Keratinocyte (primary cell): Measurements from ENCODE around the gene GTF2H4.

Source experiments
- CTCF ChIP-seq, 3 experiments: IDR thresholded peaks in 1 of 3; conservative IDR thresholded peaks in 1 of 3; optimal IDR thresholded peaks in 1 of 3; 2 replicates in 2 of 3; 3 replicates in 1 of 3; pipeline versions ENCODE3 to v1.5.1; 2011; ENCODE audit warnings: low read length in 3 of 3, mild to moderate bottlenecking in 3 of 3, moderate library complexity in 2 of 3, control low read depth in 1 of 3, inconsistent platforms in 1 of 3; ENCODE audit not compliant: insufficient read depth in 2 of 3; ENCODE audit errors: extremely low read depth in 1 of 3
- EZH2 ChIP-seq: IDR thresholded peaks from one replicate; pipeline ENCODE4 v1.6.1; 2012; ENCODE audit warnings: inconsistent platforms, mild to moderate bottlenecking, low read length, moderate library complexity

GRCh38 chr6:30960907-30961673 is 53.1 kb downstream of the GTF2H4 start:
- no peak for TF ChIP-seq CTCF (optimal IDR thresholded peaks at IDR 0.05 in 1 of 3, IDR thresholded peaks at IDR 0.05 in 1 of 3, conservative IDR thresholded peaks at IDR 0.05 in 1 of 3; ENCODE audit: extremely low read depth in 1 of 3, insufficient read depth in 2 of 3, low read length in 3 of 3)
- TF ChIP-seq EZH2: no peak
